Mesenchymal stem cell (in vitro differentiated cells and primary cell): ENCODE data around the gene ANKMY1.
A peak's percentile ranks its signal among the peaks of the same experiment; 100 is the strongest.

Experiments used
- DNase-seq: peaks from one replicate; pipeline ENCODE4 v3.0.0-alpha.2; 2013
- H2AFZ ChIP-seq: one replicate; pipeline ENCODE4 v1.6.1; 2013; ENCODE audit warnings: low read depth, mild to moderate bottlenecking, control low read depth, inconsistent platforms, low read length, moderate library complexity
- H2AK5ac ChIP-seq: 2 replicates; pipeline ENCODE4 v1.6.1; 2013; ENCODE audit warnings: low read length, moderate library complexity, mild to moderate bottlenecking, inconsistent platforms; ENCODE audit not compliant: severe bottlenecking
- H2BK120ac ChIP-seq: one replicate; pipeline ENCODE4 v1.6.1; 2013; ENCODE audit warnings: low read depth, mild to moderate bottlenecking, inconsistent platforms, low read length, moderate library complexity
- H2BK12ac ChIP-seq, 2 experiments: one replicate each; pipeline ENCODE4 v1.6.1; 2013; ENCODE audit warnings: inconsistent platforms in 2 of 2, low read length in 2 of 2, mild to moderate bottlenecking in 2 of 2, moderate library complexity in 2 of 2, control low read depth in 1 of 2
- H2BK15ac ChIP-seq: one replicate; pipeline ENCODE4 v1.6.1; 2013; ENCODE audit warnings: mild to moderate bottlenecking, low read depth, inconsistent platforms; ENCODE audit not compliant: poor library complexity, severe bottlenecking
- H2BK5ac ChIP-seq: 2 replicates; pipeline ENCODE4 v1.6.1; 2013; ENCODE audit warnings: low read depth, mild to moderate bottlenecking, low read length, control low read depth, inconsistent platforms; ENCODE audit not compliant: poor library complexity, severe bottlenecking
- H3K14ac ChIP-seq, 2 experiments: one replicate each; pipeline ENCODE4 v1.6.1; 2013; ENCODE audit warnings: inconsistent platforms in 2 of 2, low read length in 2 of 2, control low read depth in 1 of 2, mild to moderate bottlenecking in 1 of 2, moderate library complexity in 1 of 2
- H3K18ac ChIP-seq, 2 experiments: one replicate each; pipeline ENCODE4 v1.6.1; 2013; ENCODE audit warnings: inconsistent platforms in 2 of 2, low read length in 2 of 2, control low read depth in 1 of 2, low read depth in 1 of 2, mild to moderate bottlenecking in 1 of 2
- H3K23ac ChIP-seq, 2 experiments: one replicate each; pipeline ENCODE4 v1.6.1; 2013; ENCODE audit warnings: inconsistent platforms in 2 of 2, low read length in 2 of 2, mild to moderate bottlenecking in 2 of 2, moderate library complexity in 2 of 2, control low read depth in 1 of 2
- H3K27ac ChIP-seq: 2 replicates; pipeline ENCODE4 v1.5.1; 2013; ENCODE audit warnings: mild to moderate bottlenecking, moderate library complexity, low read length, control low read depth, inconsistent platforms; ENCODE audit not compliant: poor library complexity, severe bottlenecking
- H3K27me3 ChIP-seq, 2 experiments: 2 replicates each; pipeline versions ENCODE4 v1.6.1 to v1.7.0; 2013; ENCODE audit warnings: low read length in 2 of 2, mild to moderate bottlenecking in 2 of 2, moderate library complexity in 2 of 2, control low read depth in 1 of 2, inconsistent platforms in 1 of 2; ENCODE audit not compliant: control insufficient read depth in 1 of 2, insufficient read depth in 1 of 2
- H3K36me3 ChIP-seq, 2 experiments: 2 replicates each; pipeline versions ENCODE4 v1.6.1 to v1.7.0; 2013; ENCODE audit warnings: low read length in 2 of 2, control low read depth in 1 of 2, inconsistent platforms in 1 of 2, low read depth in 1 of 2, mild to moderate bottlenecking in 1 of 2; ENCODE audit not compliant: insufficient read depth in 2 of 2, control insufficient read depth in 1 of 2
- H3K4ac ChIP-seq, 2 experiments: one replicate each; pipeline ENCODE4 v1.6.1; 2013; ENCODE audit warnings: inconsistent platforms in 2 of 2, low read length in 2 of 2, mild to moderate bottlenecking in 2 of 2, moderate library complexity in 2 of 2, control low read depth in 1 of 2, low read depth in 1 of 2
- H3K4me1 ChIP-seq: 2 replicates; pipeline ENCODE4 v1.6.1; 2013; ENCODE audit warnings: low read depth, low read length, control low read depth; ENCODE audit not compliant: control insufficient read depth, insufficient read depth
- H3K4me2 ChIP-seq: 2 replicates; pipeline ENCODE4 v1.6.1; 2013; ENCODE audit warnings: low read length, mild to moderate bottlenecking, inconsistent platforms; ENCODE audit not compliant: poor library complexity, severe bottlenecking
- H3K4me3 ChIP-seq, 2 experiments: 2 replicates each; pipeline versions ENCODE4 v1.5.1 to v1.7.0; 2013; ENCODE audit warnings: low read length in 2 of 2, mild to moderate bottlenecking in 2 of 2, control low read depth in 1 of 2, low read depth in 1 of 2; ENCODE audit not compliant: insufficient read depth in 1 of 2
- H3K79me1 ChIP-seq: replicated peaks from 2 replicates; pipeline ENCODE4 v1.6.1; 2013; ENCODE audit warnings: mild to moderate bottlenecking, control low read depth, low read length, inconsistent platforms; ENCODE audit not compliant: poor library complexity, severe bottlenecking
- H3K9ac ChIP-seq: 2 replicates; pipeline ENCODE4 v1.7.0; 2013; ENCODE audit warnings: mild to moderate bottlenecking, low read length, moderate library complexity
- H3K9me3 ChIP-seq: 2 replicates; pipeline ENCODE4 v1.7.0; 2013; ENCODE audit warnings: mild to moderate bottlenecking, low read length; ENCODE audit not compliant: control insufficient read depth
- H4K8ac ChIP-seq: one replicate; pipeline ENCODE4 v1.6.1; 2013; ENCODE audit warnings: inconsistent platforms, mild to moderate bottlenecking, low read length, moderate library complexity
- H4K91ac ChIP-seq: one replicate; pipeline ENCODE4 v1.6.1; 2013; ENCODE audit warnings: mild to moderate bottlenecking, low read length, inconsistent platforms
- WGBS: methylation state at CpG from one replicate; pipeline ENCODE4 v1.1.7; 2013; ENCODE audit warnings: mixed read lengths; 5-methylcytosine and 5-hydroxymethylcytosine counted together

The ANKMY1 gene

GRCh38 chr2:240570531-240571313 lies 12.9 kb upstream of the ANKMY1 start:
- H2BK5ac ChIP-seq = no peak overlapping the region
- peaks cover 16 to 50% of the 10 kb centered on the region in 2 experiments for H3K36me3 ChIP-seq
- H2AFZ ChIP-seq = no peak overlapping the region
- WGBS = 92% methylated on average over 10 of the region's 11 CpGs
- peaks cover 49% of the 10 kb centered on the region for H3K79me1 ChIP-seq
- H3K18ac ChIP-seq = no peak overlapping the region
- no peak overlapping the region for H3K4me3 ChIP-seq
- peak overlapping the region; percentile 25 for H4K8ac ChIP-seq
- no peaks in the 10 kb centered on the region for H3K27me3 ChIP-seq
- no peak overlapping the region for H3K9ac ChIP-seq
- no peak overlapping the region for H2AK5ac ChIP-seq
- peaks cover 49% of the 10 kb centered on the region for H3K4me1 ChIP-seq
- H3K23ac ChIP-seq = no peak overlapping the region
- H3K27ac ChIP-seq = no peak overlapping the region
- no peak overlapping the region for H4K91ac ChIP-seq
- no peak overlapping the region for H3K4me2 ChIP-seq
- no peak overlapping the region for H3K14ac ChIP-seq
- no peak for DNase-seq
- H2BK15ac ChIP-seq = no peak overlapping the region
- no peak overlapping the region for H2BK120ac ChIP-seq
- H3K9me3 ChIP-seq = no peaks in the 10 kb centered on the region
- no peak overlapping the region for H3K4ac ChIP-seq
- peak overlapping the region in 1 of 2 experiments; percentile 34 for H2BK12ac ChIP-seq

- no peak overlapping the region for H3K14ac ChIP-seq
- H3K27me3 ChIP-seq = no peaks in the 10 kb centered on the region
- no peak overlapping the region for H3K23ac ChIP-seq
- peak overlapping the region in 1 of 2 experiments; percentile 34 for H2BK12ac ChIP-seq
- H3K18ac ChIP-seq = no peak overlapping the region
- H3K4me3 ChIP-seq = peak overlapping the region in 1 of 2 experiments; percentile 86
- peaks cover 9 to 43% of the 10 kb centered on the region in 2 experiments for H3K36me3 ChIP-seq
- H2BK5ac ChIP-seq = no peak overlapping the region
- H4K91ac ChIP-seq = no peak overlapping the region
- no peak overlapping the region for H3K9ac ChIP-seq
- H2AK5ac ChIP-seq = no peak overlapping the region
- no peak overlapping the region for H3K4me2 ChIP-seq
- no peak overlapping the region for H3K4ac ChIP-seq
- H2BK15ac ChIP-seq = no peak overlapping the region
- DNase-seq = no peak
- H3K4me1 ChIP-seq = peaks cover 53% of the 10 kb centered on the region
- H2BK120ac ChIP-seq = no peak overlapping the region
- H3K79me1 ChIP-seq = peaks cover 48% of the 10 kb centered on the region
- no peak overlapping the region for H2AFZ ChIP-seq
- peak overlapping the region; percentile 25 for H4K8ac ChIP-seq
- 96% methylated on average over 15 of the region's 15 CpGs for WGBS
- no peak overlapping the region for H3K27ac ChIP-seq
- no peaks in the 10 kb centered on the region for H3K9me3 ChIP-seq
Observed at GRCh38 chr2:240569998-240570530, 12.3 kb upstream of the ANKMY1 start.

- Histone ChIP-seq H3K18ac (no peak overlapping the region), H3K9me3 (no peaks in the 10 kb centered on the region), H2BK12ac (no peak overlapping the region), H2BK120ac (no peak overlapping the region), H3K36me3 (peaks cover 4 to 39% of the 10 kb centered on the region in 2 experiments), H2AK5ac (no peak overlapping the region), H2AFZ (no peak overlapping the region), H3K27me3 (no peaks in the 10 kb centered on the region), H3K4me3 (peak overlapping the region in 1 of 2 experiments; percentile 86), H4K8ac (no peak overlapping the region), H2BK5ac (no peak overlapping the region), H4K91ac (no peak overlapping the region), H3K9ac (peak overlapping the region; percentile 76), H3K4me2 (peak overlapping the region; percentile 85), H3K23ac (peak overlapping the region in 1 of 2 experiments; percentile 26), H3K4ac (peak overlapping the region in 1 of 2 experiments; percentile 27), H3K14ac (no peak overlapping the region), H2BK15ac (no peak overlapping the region), H3K4me1 (peaks cover 53% of the 10 kb centered on the region), H3K27ac (no peak overlapping the region), H3K79me1 (peaks cover 46% of the 10 kb centered on the region)
- DNase-seq = no peak
- 92% methylated on average over 9 of the region's 9 CpGs for WGBS
Observed at GRCh38 chr2:240569523-240569997, 11.8 kb upstream of the ANKMY1 start.
